NCI-H2196 treated with DMSO at 0.1 percent for 48 hours (cell line): ENCODE measurements around the gene SLC22A5.

Source experiments
- DNase-seq: peaks from one replicate; lab custom pipeline; 2025; ENCODE audit not compliant: unreplicated experiment; lab: John Stamatoyannopoulos, UW

SLC22A5 gene

DNA sequence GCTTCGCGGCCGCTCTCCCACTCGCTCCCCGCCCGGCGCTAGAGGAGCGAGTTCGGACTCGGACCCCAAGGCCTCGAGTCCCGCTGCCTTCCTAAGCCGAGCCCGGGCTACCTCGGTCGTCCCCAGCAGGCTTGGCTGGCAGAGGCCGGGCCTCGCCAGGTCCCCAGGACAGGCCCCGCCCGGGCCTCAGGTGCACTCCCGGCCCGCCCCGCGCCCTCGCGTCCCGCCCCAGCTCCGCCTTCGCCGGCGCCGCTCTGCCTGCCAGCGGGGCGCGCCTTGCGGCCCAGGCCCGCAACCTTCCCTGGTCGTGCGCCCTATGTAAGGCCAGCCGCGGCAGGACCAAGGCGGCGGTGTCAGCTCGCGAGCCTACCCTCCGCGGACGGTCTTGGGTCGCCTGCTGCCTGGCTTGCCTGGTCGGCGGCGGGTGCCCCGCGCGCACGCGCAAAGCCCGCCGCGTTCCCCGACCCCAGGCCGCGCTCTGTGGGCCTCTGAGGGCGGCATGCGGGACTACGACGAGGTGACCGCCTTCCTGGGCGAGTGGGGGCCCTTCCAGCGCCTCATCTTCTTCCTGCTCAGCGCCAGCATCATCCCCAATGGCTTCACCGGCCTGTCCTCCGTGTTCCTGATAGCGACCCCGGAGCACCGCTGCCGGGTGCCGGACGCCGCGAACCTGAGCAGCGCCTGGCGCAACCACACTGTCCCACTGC is at the start of gene SLC22A5:
TSS of gene SLC22A5 (plus strand) at position 237 of the 707 bp plus-strand sequence. CDS start at position 500, 263 bp downstream.
- peak; percentile 39 for DNase-seq

DNA sequence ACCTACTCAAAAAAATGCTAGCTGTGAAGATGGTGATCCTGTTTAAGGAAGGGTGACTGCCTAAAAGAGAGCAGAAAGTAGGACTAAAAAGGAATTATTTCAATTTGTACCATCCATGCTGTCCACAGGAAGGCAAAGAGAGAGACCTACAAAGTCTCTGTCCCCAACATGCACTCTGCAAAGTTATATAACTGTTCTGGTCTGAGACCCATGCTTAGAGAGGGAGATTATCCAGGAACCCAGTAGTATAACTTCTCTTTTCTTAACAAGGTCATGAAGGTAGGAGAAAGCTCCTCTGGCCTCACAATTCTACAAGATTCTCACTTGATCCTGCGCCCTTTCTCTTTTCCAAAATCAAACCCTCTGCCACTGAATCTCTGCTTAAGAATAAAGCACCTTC is 49.5 kb upstream of the SLC22A5 start:
- DNase-seq, result no peak

DNA sequence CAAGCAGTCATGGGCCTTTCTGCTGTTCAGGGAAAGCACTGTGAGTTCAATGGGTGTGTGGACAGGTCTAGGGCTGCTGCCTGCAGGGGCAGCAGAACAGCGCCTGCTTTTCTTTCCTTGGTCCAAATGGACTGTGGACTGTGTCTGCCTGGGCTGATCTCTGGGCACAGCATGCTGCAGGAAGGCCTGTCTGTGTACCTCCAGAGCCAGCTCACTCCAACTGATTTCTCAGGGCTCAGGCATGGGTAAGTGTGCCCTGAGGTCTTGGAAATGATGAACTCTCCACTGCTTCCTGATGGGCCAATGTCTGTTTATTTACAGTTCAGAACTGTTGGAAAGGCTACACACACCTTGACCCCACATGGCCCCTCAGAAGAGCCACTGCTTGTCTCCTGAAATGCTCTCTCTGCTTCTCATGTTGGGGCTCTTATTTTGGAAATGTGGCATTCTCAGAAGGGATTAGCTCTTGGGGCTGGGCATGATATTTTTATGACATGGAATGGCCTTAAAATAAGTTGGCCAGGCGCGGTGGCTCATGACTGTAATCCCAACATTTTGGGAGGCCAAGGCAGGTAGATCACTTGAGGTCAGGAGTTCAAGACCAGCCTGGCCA is 48.3 kb upstream of the SLC22A5 start:
- DNase-seq, result no peak

DNA sequence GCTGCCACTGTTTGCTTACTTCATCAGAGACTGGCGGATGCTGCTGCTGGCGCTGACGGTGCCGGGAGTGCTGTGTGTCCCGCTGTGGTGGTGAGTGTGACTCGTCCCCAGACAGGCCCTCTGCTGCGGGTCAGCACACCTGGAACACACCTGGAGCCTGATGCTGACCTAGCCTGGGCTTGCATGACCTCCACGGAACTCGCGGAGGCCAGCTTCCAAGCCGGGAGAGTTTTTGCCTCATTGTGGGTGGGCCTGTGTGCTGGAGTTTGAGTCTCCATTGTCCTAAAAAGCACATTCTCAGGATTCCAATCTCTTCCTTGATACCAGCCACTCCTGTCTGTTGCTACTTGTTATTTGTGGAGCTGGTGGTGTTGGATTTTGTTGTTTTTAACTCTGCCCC is 47.2 kb upstream of the SLC22A5 start:
- no peak for DNase-seq

DNA sequence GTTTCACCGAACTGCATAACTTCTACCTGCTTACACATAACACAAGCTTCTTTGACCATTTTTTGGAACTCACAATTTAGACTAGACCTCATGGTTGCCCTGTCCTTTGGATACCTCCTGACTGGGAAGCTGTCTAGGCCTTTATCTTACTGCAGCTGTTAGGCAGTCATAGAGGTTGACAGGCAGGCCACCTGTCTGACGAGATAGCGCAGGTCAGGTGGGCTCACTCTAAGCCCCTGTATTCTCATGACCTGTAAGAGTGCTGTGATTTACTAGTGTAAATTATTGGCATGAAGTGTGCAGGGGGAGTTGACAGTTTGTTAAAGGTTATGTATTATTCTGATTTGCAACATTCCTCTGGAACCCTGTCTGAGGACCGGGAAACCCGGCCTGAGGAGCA is 46.3 kb upstream of the SLC22A5 start:
- DNase-seq, result no peak

DNA sequence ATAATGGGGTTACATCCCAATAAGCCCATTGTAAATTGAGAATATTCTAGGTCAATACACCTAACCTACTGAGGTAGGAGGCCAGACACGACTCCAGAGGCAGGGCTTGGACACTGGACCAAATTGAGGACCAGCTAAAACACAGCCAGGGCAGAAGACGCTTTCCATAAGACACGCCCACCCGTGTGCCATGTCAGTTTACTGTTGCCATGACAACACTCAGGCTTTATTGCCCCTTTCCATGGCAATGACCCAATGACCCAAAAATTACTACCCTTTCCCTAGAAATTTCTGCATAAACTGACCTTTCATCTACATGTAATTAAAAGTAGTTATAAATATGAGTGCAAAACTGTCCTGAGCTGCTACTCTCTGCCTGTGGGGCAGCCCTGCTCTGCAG is 43.8 kb upstream of the SLC22A5 start:
- no peak for DNase-seq

DNA sequence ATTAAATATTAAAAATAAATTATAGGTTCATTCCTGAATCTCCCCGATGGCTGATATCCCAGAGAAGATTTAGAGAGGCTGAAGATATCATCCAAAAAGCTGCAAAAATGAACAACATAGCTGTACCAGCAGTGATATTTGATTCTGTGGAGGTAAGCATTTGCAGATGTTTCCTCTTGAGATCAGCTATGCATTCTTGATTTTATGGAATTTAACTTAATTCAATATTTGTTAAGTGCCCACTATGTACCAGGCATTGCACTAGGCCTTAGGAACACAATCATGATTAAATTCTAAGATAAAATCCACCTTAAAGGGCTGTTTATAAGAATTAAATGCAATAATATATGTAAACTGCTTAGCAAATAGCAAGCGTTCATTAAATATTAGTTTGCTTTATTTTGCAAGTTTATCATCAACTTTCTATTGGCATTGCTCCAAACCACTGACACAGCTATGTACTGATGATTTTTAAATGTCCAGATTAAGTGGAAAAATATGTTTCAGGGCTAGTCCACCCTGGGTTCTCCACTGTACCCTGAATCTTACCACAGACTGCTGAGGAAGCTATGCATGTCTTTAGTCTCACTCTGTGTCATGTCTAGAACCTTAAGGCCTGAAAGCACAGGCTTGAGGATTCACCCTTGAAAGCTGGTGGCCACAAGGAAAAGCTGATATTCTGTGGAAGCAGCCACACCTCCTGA is 42.1 kb upstream of the SLC22A5 start:
- DNase-seq, result no peak

DNA sequence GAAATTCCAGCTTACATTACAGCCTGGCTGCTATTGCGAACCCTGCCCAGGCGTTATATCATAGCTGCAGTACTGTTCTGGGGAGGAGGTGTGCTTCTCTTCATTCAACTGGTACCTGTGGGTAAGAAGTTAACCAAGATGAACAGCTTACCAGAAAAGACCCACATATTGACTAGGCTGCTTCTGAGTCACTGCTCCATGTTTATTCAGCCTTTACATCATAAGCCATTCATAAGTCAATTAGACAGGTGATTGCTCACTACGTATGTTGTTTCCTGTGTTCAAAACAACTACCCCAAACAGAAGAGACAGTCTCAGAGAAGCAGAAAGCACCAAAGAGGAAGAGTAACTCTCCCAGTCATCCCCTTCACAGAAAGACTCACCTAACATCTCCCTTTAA is 34.7 kb upstream of the SLC22A5 start:
- no peak for DNase-seq

DNA sequence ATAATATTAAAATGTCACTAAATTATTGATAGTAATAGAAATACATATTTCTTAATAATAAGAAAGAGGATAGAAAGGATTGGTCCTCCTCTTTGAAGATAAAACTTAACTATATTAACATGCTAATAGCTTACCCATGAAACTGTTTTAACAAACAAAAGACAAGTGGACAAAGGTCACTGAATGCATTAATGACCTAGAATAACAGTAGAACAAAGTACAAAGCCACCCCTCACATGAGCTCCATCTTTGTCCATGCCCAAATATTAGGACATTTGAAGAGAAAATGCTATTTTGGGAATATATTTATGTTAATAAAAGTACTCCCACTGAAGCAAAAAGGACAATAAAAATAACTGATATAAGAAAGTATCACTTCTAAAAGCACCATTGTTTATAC is 34.1 kb upstream of the SLC22A5 start:
- DNase-seq, result no peak

DNA sequence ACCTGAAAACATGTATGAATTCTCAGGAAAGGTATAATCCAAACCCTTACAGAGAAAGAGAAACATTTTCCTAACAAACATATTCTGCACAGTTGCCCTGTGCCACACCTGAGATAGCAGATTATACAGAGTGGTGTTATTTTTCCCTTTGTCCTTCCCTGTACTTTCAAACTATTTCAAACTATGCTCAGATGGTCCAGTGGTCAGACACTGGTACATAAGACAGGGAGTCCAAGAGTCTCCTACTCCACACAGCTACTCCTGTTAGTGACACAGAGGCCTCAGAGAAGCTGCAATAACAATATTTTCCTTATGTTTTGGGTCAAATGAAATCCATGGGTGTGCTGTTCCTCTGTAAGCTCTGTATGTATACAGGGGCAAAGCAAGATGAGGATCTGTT is 30.0 kb upstream of the SLC22A5 start:
- no peak for DNase-seq

DNA sequence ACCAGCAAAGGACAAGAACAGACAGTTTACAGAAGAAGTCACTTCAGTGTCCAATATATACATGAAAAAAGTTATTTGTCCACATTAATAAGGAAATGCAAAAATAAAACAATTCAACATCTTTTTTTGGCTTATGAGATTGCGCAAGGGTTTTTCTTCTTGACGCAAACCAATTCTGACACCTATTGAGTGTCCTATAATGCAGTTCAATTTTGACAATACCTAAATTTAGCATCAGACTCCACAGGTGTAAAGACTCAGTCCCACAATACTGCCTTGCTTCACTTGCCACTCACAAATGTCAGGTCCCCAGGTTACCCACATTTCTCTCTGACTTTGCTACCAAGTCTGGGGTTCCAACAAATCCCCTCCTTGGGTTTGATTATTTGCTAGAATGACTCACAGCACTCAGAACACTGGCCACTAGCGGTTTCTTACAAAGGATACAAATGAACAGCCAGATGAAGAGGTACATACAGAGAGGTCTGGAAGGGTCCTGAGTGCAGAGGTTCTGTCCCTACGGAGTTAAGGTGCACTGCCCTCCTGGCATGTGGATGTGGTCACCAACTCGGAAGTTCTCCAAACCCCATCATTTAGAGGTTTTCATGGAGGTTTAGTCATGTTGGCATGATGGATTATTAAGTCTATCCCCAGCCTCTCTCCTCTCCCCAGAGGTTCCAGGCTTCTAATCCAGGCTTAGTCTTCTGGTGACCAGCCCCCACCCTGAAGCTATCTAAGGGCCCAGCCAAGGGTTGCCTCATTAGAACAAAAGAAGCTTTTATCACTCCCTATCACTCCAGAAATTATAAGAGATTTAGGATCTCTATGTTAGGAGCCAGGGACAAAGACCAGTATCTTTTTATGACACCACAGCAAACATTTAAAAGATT is 27.0 kb upstream of the SLC22A5 start:
- DNase-seq, result no peak

DNA sequence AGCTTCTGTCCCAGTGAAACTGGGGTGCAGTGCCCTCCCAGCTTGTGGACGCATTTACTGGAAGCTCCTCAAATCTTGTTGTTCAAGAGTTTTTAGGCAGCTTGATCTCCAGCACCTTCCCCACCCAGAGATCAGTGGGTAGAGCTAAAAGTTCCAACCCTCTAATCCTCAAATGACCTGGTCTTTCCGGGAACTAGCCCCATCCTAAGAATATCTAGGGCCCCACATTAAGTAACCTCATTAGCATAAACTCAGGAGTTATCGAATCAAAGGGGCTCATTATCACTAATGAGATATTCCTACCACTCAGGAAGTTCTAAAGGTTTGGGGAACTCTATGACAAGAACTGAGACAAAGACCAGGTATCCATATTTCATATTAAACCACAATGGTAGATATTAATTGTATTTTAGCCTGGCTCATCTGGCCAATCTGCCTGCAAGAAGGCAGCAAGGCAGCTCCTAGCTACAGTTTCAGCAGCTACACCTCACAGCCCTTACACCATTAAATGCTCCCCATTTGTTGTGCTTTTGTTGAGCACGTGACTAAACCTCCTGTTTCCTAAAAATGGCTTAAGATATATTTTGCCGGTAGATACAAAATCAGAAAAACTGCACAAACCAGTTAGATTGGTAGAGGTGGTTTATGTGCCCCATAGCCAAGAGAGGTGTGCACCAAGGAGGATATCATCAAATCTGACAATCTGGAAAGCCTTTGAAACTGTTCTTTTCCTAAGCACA is 24.6 kb upstream of the SLC22A5 start:
- DNase-seq, result no peak

DNA sequence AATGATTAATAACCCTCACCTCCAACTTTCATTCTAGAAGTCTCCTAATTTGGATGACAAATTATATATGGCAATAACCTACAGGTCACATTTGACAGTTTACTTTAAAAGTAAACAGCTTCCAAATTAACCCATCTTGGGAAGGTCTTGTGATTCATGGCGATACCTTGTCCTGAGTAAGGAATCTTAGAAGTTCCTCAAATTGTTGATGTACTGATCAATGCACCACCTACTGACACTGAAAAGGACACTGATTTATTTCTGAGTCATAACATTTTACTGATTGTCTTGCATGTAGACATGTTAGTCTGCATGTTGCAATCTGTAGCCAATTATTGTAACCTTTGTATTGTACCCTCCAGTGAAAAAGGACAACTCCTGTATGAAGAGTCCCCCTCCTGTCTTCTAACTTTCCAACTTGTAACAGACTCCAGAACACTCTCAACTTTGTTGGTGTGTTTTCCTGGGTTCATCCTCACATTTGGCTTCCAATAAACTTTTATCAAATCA is 16.0 kb upstream of the SLC22A5 start:
- DNase-seq, result no peak

DNA sequence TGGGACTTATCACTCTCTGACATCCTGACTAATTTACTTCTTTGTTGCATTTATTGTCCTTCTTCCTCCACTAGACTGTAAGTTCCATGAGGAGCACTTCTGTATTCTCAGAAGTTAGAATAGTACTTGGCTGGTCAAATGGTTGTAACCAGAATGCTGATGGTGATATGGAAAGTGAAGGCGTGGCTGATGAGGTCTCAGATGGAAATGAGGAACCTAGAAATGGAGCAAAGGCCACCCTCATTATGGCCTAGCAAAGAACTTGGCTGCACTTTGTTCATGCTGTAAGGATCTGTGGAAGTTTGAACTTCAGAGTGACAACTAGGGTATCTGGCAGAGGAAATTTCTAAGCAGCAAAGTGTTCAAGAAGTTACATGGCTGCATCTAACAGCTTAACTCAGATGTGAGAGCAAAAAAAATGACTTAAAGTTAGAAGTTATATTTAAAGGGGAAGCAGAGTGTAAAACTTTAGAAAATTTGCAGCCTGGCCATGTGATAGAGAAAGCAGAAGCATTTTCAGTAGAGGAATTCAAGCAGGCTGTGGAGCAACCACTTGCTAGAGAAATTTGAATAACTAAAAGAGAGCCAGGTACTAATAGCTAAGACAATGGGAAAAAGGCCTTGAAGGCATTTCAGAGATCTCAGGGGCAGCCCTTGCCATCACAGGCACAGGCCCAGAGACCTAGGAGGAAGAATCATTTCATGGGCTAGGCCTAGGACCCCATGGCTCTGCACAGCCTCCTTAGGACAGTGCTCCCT is 14.9 kb upstream of the SLC22A5 start:
- no peak for DNase-seq

DNA sequence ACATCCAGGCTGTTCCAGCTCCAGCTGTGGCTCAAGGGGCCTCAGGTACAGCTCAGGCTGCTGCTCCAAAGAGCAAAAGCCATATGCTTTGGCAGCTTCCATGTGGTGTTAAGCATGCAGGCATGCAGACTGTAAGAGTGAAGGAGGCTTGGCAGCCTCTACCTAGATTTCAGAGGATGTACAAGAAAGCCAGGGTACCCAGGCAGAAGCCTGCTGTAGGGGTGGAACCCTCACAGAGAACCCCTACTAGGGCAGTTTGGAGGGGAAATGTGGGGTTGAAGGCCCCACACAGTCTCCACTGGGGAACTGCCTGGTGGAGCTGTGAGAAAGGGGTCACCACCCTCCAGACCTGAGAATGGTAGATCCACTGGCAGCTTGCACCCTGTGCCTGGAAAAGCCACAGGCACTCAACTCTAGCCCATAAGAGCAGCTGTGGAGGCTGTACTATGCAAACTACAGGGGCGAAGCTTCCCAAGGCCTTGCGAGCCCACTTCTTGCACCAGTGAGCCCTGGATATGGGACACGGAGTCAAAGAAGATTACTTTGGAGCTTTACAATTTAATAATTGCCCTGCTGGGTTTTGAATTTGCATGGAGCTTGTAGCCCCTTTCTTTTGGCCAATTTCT is 14.3 kb upstream of the SLC22A5 start:
- DNase-seq, result no peak

DNA sequence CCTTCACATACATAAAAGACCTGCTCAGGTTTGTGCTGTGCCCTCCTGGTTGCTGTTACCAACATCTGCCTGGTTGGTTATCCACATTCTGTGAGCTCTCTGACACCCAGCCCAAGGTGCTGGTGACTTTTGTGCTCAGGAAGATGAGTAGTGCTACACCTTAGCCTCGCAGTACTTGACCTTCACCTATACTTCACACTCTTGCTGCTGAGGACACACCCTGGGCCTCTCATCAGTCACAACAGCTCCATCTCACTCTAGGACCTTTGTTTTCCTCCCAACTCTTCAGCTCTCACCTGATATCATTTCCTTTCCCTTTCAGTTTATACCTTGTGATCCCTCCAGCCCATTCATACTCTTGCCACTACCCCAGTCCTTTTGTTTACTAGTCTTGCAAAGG is 10.7 kb upstream of the SLC22A5 start:
- no peak for DNase-seq

DNA sequence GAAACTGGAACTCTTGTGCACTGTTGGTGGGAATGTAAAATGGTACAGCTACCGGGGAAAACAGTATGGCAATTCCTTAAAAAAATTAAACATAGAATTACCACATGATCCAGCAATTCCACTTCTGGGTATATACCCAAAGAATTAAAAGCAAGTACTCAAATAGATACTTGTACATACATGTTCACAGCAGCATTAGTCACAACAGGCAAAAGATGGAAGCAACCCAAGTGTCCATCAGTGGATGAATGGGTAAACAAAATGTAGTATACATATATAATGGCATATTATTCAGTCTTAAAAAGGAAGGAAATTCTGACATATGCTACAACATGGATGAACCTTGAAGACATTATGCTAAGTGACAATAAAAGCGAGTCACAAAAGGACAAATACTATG is 7.4 kb upstream of the SLC22A5 start:
- DNase-seq, result no peak

DNA sequence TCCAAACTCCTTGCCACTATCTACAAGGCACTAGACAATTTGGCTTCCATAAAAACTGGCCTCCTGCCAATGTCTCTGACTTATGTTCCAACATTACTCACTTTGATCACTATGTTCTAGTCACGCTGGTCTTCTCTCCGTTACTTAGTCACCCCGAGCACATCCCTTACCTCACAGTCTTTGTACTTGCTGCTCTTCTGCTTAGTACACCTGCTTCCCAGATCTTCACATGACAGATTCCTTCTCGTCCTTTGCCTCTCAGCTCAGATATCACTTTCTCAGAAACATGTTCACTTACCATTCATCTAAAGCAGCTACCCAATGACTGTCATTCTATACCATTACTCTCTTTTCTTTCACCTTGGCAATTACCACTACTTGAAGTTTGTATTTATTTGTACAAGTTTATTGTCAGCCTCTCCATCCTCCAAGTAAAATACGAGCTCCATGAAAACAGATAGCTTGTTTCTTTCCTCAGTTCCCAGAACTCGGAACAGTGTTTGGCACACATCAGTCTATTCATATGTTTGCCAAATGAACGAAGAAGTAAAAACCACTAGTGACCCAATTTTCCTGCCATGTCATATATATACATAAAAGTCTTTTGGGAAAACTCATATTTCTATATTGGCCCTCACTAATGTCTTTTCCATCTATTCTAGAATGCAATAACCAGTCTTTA is 5.9 kb upstream of the SLC22A5 start:
- DNase-seq, result peak; percentile 50

DNA sequence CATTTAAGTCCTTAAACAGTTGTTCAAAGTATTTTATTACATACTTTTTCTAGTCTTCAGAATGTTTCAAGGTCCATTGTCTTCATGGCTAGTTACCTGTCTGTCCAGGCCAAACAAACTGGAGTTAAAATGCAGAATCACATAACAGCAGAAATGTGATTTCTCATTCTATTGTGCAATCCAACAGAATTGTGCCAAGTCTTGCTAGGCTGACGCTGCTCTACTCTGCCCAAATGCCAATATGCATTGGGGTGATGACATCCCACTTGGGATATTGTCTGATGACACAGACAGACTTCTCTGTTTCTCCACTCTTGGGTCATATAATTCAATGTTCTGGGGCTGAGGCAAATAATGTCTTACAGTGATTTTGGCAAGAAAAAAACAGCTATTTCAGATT is 5.2 kb upstream of the SLC22A5 start:
- DNase-seq, result no peak
